Measurements from ENCODE around the gene THRB. TPM values are rescaled to one million over a fixed set of nuclear protein-coding genes. Genes with fewer than 3 reads are reported as not detected.
A peak's percentile ranks its signal among the peaks of the same experiment; 100 is the strongest.

THRB gene
- total RNA-seq, 6 experiments from 2014 or later: 14.5 to 29.5 (median 17.3) TPM

DNA sequence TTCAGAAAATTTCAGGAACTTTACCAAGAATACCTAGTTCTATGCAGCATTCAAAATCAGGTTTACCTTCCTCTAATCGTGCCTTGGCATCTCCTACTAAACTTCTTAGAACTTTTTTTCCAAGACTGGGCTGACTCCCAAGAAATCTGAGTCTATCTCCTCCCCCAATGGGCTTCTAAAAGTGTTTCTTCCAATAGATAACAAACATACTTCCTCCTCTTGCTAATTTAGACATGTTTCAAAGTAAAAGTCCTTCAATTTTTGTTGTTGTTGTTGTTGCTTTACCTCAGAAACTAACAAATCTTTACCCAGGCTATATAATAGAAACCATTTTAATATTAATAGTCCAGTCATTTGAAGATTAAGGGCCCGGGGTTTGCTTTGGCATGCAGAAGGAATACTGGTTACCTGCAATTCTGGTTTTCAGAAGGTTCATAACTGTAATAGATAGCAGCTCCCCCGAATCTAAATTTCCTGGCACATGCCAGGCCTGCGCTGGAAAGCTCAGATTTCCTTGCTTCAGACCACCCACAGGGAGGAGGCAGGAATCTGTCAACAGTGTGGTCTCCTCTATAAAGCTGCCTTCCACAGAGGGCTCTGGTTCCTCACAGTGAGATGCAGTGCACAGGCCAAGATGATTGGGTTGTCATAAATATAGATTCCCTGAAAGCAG is 188.7 kb downstream of the THRB start:
- no peak for TF ChIP-seq POLR2A (IDR thresholded peaks at IDR 0.05)
- TF ChIP-seq, protein P1, sequence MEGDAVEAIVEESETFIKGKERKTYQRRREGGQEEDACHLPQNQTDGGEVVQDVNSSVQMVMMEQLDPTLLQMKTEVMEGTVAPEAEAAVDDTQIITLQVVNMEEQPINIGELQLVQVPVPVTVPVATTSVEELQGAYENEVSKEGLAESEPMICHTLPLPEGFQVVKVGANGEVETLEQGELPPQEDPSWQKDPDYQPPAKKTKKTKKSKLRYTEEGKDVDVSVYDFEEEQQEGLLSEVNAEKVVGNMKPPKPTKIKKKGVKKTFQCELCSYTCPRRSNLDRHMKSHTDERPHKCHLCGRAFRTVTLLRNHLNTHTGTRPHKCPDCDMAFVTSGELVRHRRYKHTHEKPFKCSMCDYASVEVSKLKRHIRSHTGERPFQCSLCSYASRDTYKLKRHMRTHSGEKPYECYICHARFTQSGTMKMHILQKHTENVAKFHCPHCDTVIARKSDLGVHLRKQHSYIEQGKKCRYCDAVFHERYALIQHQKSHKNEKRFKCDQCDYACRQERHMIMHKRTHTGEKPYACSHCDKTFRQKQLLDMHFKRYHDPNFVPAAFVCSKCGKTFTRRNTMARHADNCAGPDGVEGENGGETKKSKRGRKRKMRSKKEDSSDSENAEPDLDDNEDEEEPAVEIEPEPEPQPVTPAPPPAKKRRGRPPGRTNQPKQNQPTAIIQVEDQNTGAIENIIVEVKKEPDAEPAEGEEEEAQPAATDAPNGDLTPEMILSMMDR (IDR thresholded peaks at IDR 0.05): no peak
- Histone ChIP-seq H3K36me3 (no peaks in the 10 kb centered on the region), H3K4me3 (no peak overlapping the region), H3K4me1 (peaks cover 0 to 7% (median 0%) of the 10 kb centered on the region in 4 donors), H3K27me3 (no peaks in the 10 kb centered on the region), H3K9me3 (no peaks in the 10 kb centered on the region), H3K27ac (no peak overlapping the region)
- DNase-seq (no peak), ATAC-seq (no peak)
- WGBS (ENCODE audit: insufficient coverage, low coverage, low lambda C conversion rate, missing lambda C conversion rate): 50% methylated on average over 4 of the region's 4 CpGs
- intact Hi-C loops (cut with DNase I): no loop called here

DNA sequence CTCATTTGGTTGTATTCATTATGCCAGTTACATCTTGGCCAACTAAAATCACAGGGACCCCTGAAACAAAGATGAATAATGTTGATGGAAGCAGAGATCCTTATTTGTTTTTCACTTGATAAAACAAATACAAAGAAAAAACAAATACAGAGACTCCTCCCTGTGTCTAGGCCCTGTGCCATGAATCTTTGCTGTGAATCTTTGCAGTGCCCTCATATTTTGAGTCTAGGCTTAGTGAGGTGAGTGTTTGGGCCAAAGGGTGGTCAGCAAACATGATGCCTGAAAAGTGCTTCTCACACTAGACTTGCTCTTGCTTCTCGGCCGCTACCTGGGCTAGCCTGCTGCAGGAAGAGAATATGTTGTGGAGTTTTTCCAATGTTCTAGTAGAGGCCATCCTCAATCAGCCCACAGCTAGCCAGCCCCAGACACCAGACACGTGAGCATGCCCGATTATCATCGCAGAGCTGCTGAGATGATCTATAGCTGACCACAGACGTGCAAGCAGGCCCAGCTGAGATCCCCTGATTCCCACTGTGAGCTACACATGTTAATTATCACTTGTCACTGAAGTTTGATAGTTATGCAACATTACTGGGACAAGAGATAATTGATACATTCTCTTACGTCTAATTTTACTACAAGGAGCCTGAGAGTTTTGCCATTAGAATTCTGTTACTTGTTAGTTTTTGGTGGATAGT is 191.4 kb downstream of the THRB start:
- Histone ChIP-seq H3K4me3 (no peak overlapping the region), H3K4me1 (peaks cover 0 to 7% (median 0%) of the 10 kb centered on the region in 4 donors), H3K9me3 (no peaks in the 10 kb centered on the region), H3K27ac (no peak overlapping the region), H3K36me3 (no peaks in the 10 kb centered on the region), H3K27me3 (no peaks in the 10 kb centered on the region)
- intact Hi-C loops (cut with DNase I): no loop called here
- TF ChIP-seq, protein P1 (IDR thresholded peaks at IDR 0.05): no peak
- TF ChIP-seq POLR2A (IDR thresholded peaks at IDR 0.05): no peak
- WGBS (ENCODE audit: insufficient coverage, low coverage, low lambda C conversion rate, missing lambda C conversion rate): 58% methylated on average over 5 of the region's 7 CpGs
- DNase-seq: no peak
- peak in 2 of 4 donors; percentile 39 to 71 for ATAC-seq

DNA sequence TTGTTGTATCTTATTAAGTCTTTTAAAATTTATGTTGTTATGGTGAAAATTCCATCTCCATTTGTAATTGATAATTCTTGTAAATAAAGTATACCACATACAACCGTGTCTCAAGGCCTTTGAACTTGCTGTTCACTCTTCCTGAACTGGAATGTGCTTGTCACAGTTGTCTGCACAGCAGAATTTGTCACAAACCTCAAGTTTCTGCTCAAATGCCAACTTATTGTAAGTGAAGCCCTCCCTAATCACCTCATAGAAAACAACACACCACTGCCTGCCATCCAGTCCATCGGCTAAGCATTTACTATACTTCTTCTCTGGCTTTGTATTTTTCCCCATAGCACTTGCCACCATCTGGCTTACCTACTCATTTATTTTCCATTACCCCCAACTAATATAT is 192.3 kb downstream of the THRB start:
- no peak for ATAC-seq
- TF ChIP-seq POLR2A (IDR thresholded peaks at IDR 0.05): no peak
- TF ChIP-seq, protein P1 (IDR thresholded peaks at IDR 0.05): no peak
- peaks cover 0 to 7% (median 0%) of the 10 kb centered on the region in 4 donors for H3K4me1 ChIP-seq
- H3K27me3 ChIP-seq: no peaks in the 10 kb centered on the region
- no peaks in the 10 kb centered on the region for H3K9me3 ChIP-seq
- H3K27ac ChIP-seq: no peak overlapping the region
- no peak overlapping the region for H3K4me3 ChIP-seq
- no peak for DNase-seq
- 66% methylated on average over 2 of the region's 2 CpGs for WGBS (ENCODE audit: insufficient coverage, low coverage, low lambda C conversion rate, missing lambda C conversion rate)
- H3K36me3 ChIP-seq: no peaks in the 10 kb centered on the region
- intact Hi-C loops (cut with DNase I): no loop called here

DNA sequence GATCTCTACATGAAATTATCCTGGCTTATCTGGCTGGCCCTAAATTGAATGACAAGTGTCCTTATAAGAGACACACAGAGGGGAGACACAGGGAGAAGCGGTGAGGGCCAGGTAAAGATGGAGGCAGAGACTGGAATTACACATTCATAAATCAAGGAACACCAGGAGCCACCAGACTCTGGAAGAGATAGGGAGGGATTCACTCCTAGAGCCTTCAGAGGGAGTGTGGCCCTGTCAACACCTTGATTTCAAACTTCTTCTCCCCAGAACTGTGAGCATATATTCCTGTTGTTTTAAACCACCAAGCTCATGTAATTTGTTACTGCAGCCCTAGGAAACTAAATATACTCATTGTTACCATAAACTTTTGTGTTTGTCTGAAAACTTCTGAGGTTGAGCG is 193.7 kb downstream of the THRB start:
- ATAC-seq (no peak), DNase-seq (no peak)
- intact Hi-C loops (cut with DNase I): no loop called here
- H3K36me3 ChIP-seq: no peaks in the 10 kb centered on the region
- TF ChIP-seq POLR2A (IDR thresholded peaks at IDR 0.05): no peak
- TF ChIP-seq, protein P1 (IDR thresholded peaks at IDR 0.05): no peak
- no peak overlapping the region for H3K27ac ChIP-seq
- 83% methylated on average over 2 of the region's 2 CpGs for WGBS (ENCODE audit: insufficient coverage, low coverage, low lambda C conversion rate, missing lambda C conversion rate)
- no peaks in the 10 kb centered on the region for H3K27me3 ChIP-seq
- no peaks in the 10 kb centered on the region for H3K9me3 ChIP-seq
- peaks cover 0 to 7% (median 0%) of the 10 kb centered on the region in 4 donors for H3K4me1 ChIP-seq
- H3K4me3 ChIP-seq: no peak overlapping the region
